CD8-positive, alpha-beta memory T cell (primary cell): ENCODE data around the gene THAP5. TPM values are rescaled to one million over a fixed set of nuclear protein-coding genes. Genes with fewer than 3 reads are reported as not detected.
A peak's percentile ranks its signal among the peaks of the same experiment; 100 is the strongest.

Experiments used
- CTCF ChIA-PET: fragments of 350-600 bp; sonication (Branson Sonifier 250); formaldehyde crosslinking; loops from one replicate; lab custom pipeline; 2021; ENCODE audit warnings: antibody characterized with exemption; lab: Charles Lee
- POLR2A ChIA-PET: fragments of 350-600 bp; sonication (Branson Sonifier 250); formaldehyde crosslinking; loops from one replicate; lab custom pipeline; 2021; ENCODE audit warnings: antibody characterized with exemption; lab: Charles Lee
- DNase-seq, 5 donors: peaks; one replicate each; pipeline versions ENCODE4 v3.0.0 to v3.0.0-alpha.2; 2020 to 2022; ENCODE audit warnings: mixed read lengths in 1 of 5
- H3K27ac ChIP-seq: one replicate; pipeline ENCODE4 v1.7.0; 2013; ENCODE audit warnings: low read depth, mild to moderate bottlenecking, low read length, moderate library complexity
- H3K27me3 ChIP-seq: 2 replicates; pipeline ENCODE4 v1.7.0; 2013; ENCODE audit warnings: low read length, mild to moderate bottlenecking; ENCODE audit not compliant: insufficient read depth, poor library complexity, severe bottlenecking
- H3K36me3 ChIP-seq: 2 replicates; pipeline ENCODE4 v1.7.0; 2013; ENCODE audit warnings: mild to moderate bottlenecking, low read length, moderate library complexity; ENCODE audit not compliant: insufficient read depth
- H3K4me1 ChIP-seq: 2 replicates; pipeline ENCODE4 v1.7.0; 2013; ENCODE audit warnings: mild to moderate bottlenecking, low read length, moderate library complexity; ENCODE audit not compliant: insufficient read depth
- H3K4me3 ChIP-seq: 2 replicates; pipeline ENCODE4 v1.7.0; 2013; ENCODE audit warnings: mild to moderate bottlenecking, low read length
- H3K9me3 ChIP-seq: 2 replicates; pipeline ENCODE4 v1.7.0; 2013; ENCODE audit warnings: mild to moderate bottlenecking, low read length
- H3K27ac Mint-ChIP-seq, 8 donors: one replicate each; pipeline ENCODE4 v1.8.0; 2020 to 2021; ENCODE audit warnings: mixed read lengths in 8 of 8, mild to moderate bottlenecking in 6 of 8, inconsistent platforms in 3 of 8, moderate library complexity in 3 of 8
- H3K27me3 Mint-ChIP-seq, 2 donors: one replicate each; pipeline ENCODE4 v1.8.0; 2020 to 2021; ENCODE audit warnings: mixed read lengths in 2 of 2, mild to moderate bottlenecking in 1 of 2, moderate library complexity in 1 of 2
- H3K36me3 Mint-ChIP-seq, 3 donors: one replicate each; pipeline ENCODE4 v1.8.0; 2020 to 2021; ENCODE audit warnings: mixed read lengths in 3 of 3, inconsistent platforms in 1 of 3, mild to moderate bottlenecking in 1 of 3
- H3K4me1 Mint-ChIP-seq, 3 donors: one replicate each; pipeline ENCODE4 v1.8.0; 2020 to 2021; ENCODE audit warnings: mixed read lengths in 3 of 3, inconsistent platforms in 1 of 3, mild to moderate bottlenecking in 1 of 3
- H3K4me3 Mint-ChIP-seq, 7 donors: one replicate each; pipeline ENCODE4 v1.8.0; 2020 to 2021; ENCODE audit warnings: mixed read lengths in 7 of 7, mild to moderate bottlenecking in 6 of 7, moderate library complexity in 4 of 7, inconsistent platforms in 2 of 7
- H3K9me3 Mint-ChIP-seq, 5 donors: one replicate each; pipeline ENCODE4 v1.8.0; 2020 to 2022; ENCODE audit warnings: mixed read lengths in 5 of 5, mild to moderate bottlenecking in 3 of 5, moderate library complexity in 2 of 5, inconsistent platforms in 1 of 5
- polyA plus RNA-seq: library from polyadenylated mRNA; unstranded; fragments of 300-500 nt; fragmentation: Illumina TruSeq; gene quantifications from one replicate; pipeline ENCODE4 v1.2.3, GENCODE V29; 2021
- total RNA-seq, 2 experiments: library from RNA; stranded (reverse); gene quantifications; one replicate each; pipeline ENCODE4 v1.2.3, GENCODE V29; 2021

THAP5 gene
- total and polyA plus RNA-seq, 3 experiments from 2014 or later, result 27.9 to 40.9 (median 36.8) TPM

- CTCF ChIA-PET, result interaction anchor here (0.6 kb wide), 1 partner anchor 1284 kb away, joined by 3 read pairs; no protein-coding TSS in a partner anchor
- POLR2A ChIA-PET, result no interaction called here
- H3K9me3 ChIP-seq, result no peaks in the 10 kb centered on the region
- H3K4me1 ChIP-seq, result no peaks in the 10 kb centered on the region
- H3K9me3 Mint-ChIP-seq, result no peaks in the 10 kb centered on the region
- DNase-seq, result no peak
- H3K27ac Mint-ChIP-seq, result no peak overlapping the region
- no peaks in the 10 kb centered on the region for H3K27me3 ChIP-seq
- H3K27me3 Mint-ChIP-seq, result peaks cover 7 to 8% of the 10 kb centered on the region in 2 donors
- H3K4me3 Mint-ChIP-seq, result no peak overlapping the region
- H3K27ac ChIP-seq, result no peak overlapping the region
- H3K4me3 ChIP-seq, result no peak overlapping the region
- no peaks in the 10 kb centered on the region for H3K4me1 Mint-ChIP-seq
- H3K36me3 ChIP-seq, result no peaks in the 10 kb centered on the region
- no peaks in the 10 kb centered on the region for H3K36me3 Mint-ChIP-seq
Observed at GRCh38 chr7:108605559-108606201, 36.2 kb upstream of the THAP5 start.

GRCh38 chr7:108604307-108605077 lies 35.0 kb upstream of the THAP5 start:
- no peak overlapping the region for H3K4me3 Mint-ChIP-seq
- H3K4me3 ChIP-seq, result no peak overlapping the region
- CTCF ChIA-PET, result no interaction called here

GRCh38 chr7:108603656-108604306 lies 34.3 kb upstream of the THAP5 start:
- peaks cover 3% of the 10 kb centered on the region for H3K27me3 ChIP-seq
- CTCF ChIA-PET, result no interaction called here
- H3K27ac Mint-ChIP-seq, result no peak overlapping the region

More at GRCh38 chr7:108604307-108605077, 35.0 kb upstream of the THAP5 start:
- Mint-ChIP-seq H3K9me3 (no peaks in the 10 kb centered on the region), H3K27me3 (peaks cover 9 to 19% of the 10 kb centered on the region in 2 donors), H3K27ac (peak overlapping the region in 1 of 8 donors; percentile 8), H3K36me3 (no peaks in the 10 kb centered on the region), H3K4me1 (no peaks in the 10 kb centered on the region)
- Histone ChIP-seq H3K36me3 (no peaks in the 10 kb centered on the region), H3K27ac (no peak overlapping the region), H3K27me3 (no peaks in the 10 kb centered on the region), H3K9me3 (no peaks in the 10 kb centered on the region), H3K4me1 (no peaks in the 10 kb centered on the region)
- no peak for DNase-seq
- POLR2A ChIA-PET, result no interaction called here

GRCh38 chr7:108600399-108600798 lies 30.9 kb upstream of the THAP5 start:
- Histone ChIP-seq H3K4me1 (no peaks in the 10 kb centered on the region), H3K4me3 (no peak overlapping the region), H3K27me3 (peaks cover 3% of the 10 kb centered on the region), H3K36me3 (no peaks in the 10 kb centered on the region), H3K27ac (no peak overlapping the region), H3K9me3 (no peaks in the 10 kb centered on the region)
- H3K4me1 Mint-ChIP-seq, result no peaks in the 10 kb centered on the region
- no peak for DNase-seq
- no peaks in the 10 kb centered on the region for H3K36me3 Mint-ChIP-seq
- H3K9me3 Mint-ChIP-seq, result no peaks in the 10 kb centered on the region
- ChIA-PET CTCF (no interaction called here), POLR2A (no interaction called here)
- peaks cover 8 to 34% of the 10 kb centered on the region in 2 donors for H3K27me3 Mint-ChIP-seq
- H3K27ac Mint-ChIP-seq, result no peak overlapping the region
- H3K4me3 Mint-ChIP-seq, result no peak overlapping the region

More at GRCh38 chr7:108603656-108604306, 34.3 kb upstream of the THAP5 start:
- H3K4me1 ChIP-seq, result no peaks in the 10 kb centered on the region
- Mint-ChIP-seq H3K4me3 (no peak overlapping the region), H3K27me3 (peaks cover 9 to 26% of the 10 kb centered on the region in 2 donors), H3K36me3 (no peaks in the 10 kb centered on the region), H3K9me3 (no peaks in the 10 kb centered on the region), H3K4me1 (no peaks in the 10 kb centered on the region)
- H3K9me3 ChIP-seq, result no peaks in the 10 kb centered on the region
- no peaks in the 10 kb centered on the region for H3K36me3 ChIP-seq
- no peak overlapping the region for H3K27ac ChIP-seq
- POLR2A ChIA-PET, result no interaction called here
- no peak overlapping the region for H3K4me3 ChIP-seq
- no peak for DNase-seq

GRCh38 chr7:108598914-108599580 lies 29.5 kb upstream of the THAP5 start:
- Histone ChIP-seq H3K27ac (no peak overlapping the region), H3K4me3 (no peak overlapping the region), H3K9me3 (no peaks in the 10 kb centered on the region), H3K36me3 (no peaks in the 10 kb centered on the region), H3K27me3 (peaks cover 3% of the 10 kb centered on the region), H3K4me1 (no peaks in the 10 kb centered on the region)
- no peak overlapping the region for H3K4me3 Mint-ChIP-seq
- POLR2A ChIA-PET, result no interaction called here
- no peaks in the 10 kb centered on the region for H3K36me3 Mint-ChIP-seq
- H3K27me3 Mint-ChIP-seq, result peaks cover 6 to 34% of the 10 kb centered on the region in 2 donors
- H3K4me1 Mint-ChIP-seq, result no peaks in the 10 kb centered on the region
- CTCF ChIA-PET, result interaction anchor here (0.6 kb wide), 1 partner anchor 130 kb away, joined by 4 read pairs; no protein-coding TSS in a partner anchor
- H3K9me3 Mint-ChIP-seq, result no peaks in the 10 kb centered on the region
- H3K27ac Mint-ChIP-seq, result no peak overlapping the region
- DNase-seq, result no peak

- Mint-ChIP-seq H3K36me3 (no peaks in the 10 kb centered on the region), H3K27ac (no peak overlapping the region), H3K4me1 (no peaks in the 10 kb centered on the region), H3K27me3 (peaks cover 6 to 34% of the 10 kb centered on the region in 2 donors), H3K4me3 (no peak overlapping the region), H3K9me3 (no peaks in the 10 kb centered on the region)
- no peak for DNase-seq
- Histone ChIP-seq H3K4me3 (no peak overlapping the region), H3K9me3 (no peaks in the 10 kb centered on the region), H3K27me3 (peaks cover 3% of the 10 kb centered on the region), H3K36me3 (no peaks in the 10 kb centered on the region), H3K4me1 (no peaks in the 10 kb centered on the region), H3K27ac (no peak overlapping the region)
- ChIA-PET CTCF (no interaction called here), POLR2A (no interaction called here)
Observed at GRCh38 chr7:108598153-108598552, 28.6 kb upstream of the THAP5 start.

- no peak overlapping the region for H3K4me3 ChIP-seq
- no peak overlapping the region for H3K27ac Mint-ChIP-seq
- no peak overlapping the region for H3K4me3 Mint-ChIP-seq
- H3K36me3 ChIP-seq, result no peaks in the 10 kb centered on the region
- H3K36me3 Mint-ChIP-seq, result peaks cover 0 to 3% (median 0%) of the 10 kb centered on the region in 3 donors
- no peaks in the 10 kb centered on the region for H3K4me1 Mint-ChIP-seq
- H3K9me3 Mint-ChIP-seq, result no peaks in the 10 kb centered on the region
- H3K27me3 ChIP-seq, result peaks cover 3% of the 10 kb centered on the region
- no peak overlapping the region for H3K27ac ChIP-seq
- no peak for DNase-seq
- CTCF ChIA-PET, result no interaction called here
- peaks cover 6 to 33% of the 10 kb centered on the region in 2 donors for H3K27me3 Mint-ChIP-seq
- POLR2A ChIA-PET, result no interaction called here
- no peaks in the 10 kb centered on the region for H3K4me1 ChIP-seq
- no peaks in the 10 kb centered on the region for H3K9me3 ChIP-seq
Observed at GRCh38 chr7:108596560-108596959, 27.1 kb upstream of the THAP5 start.
